Measurements from ENCODE around the gene NCAPD3.
"Not testable (repeated sequence)": the region's sequence is repeated elsewhere in the genome, so short reads cannot be mapped to it uniquely, and the experiment has no call there.

Gene NCAPD3

GRCh38 chr11:134119094-134119493 is 104.7 kb downstream of the NCAPD3 start:
- TF ChIP-seq CTCF (IDR thresholded peaks at IDR 0.05; ENCODE audit: low read depth, low read length) (no peak), MYC (IDR thresholded peaks at IDR 0.05; ENCODE audit: low read depth, low read length) (no peak), POLR2A (IDR thresholded peaks at IDR 0.05; ENCODE audit: extremely low read depth, insufficient read length) (no peak)
- TF ChIP-seq, protein P1, sequence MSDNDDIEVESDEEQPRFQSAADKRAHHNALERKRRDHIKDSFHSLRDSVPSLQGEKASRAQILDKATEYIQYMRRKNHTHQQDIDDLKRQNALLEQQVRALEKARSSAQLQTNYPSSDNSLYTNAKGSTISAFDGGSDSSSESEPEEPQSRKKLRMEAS (IDR thresholded peaks at IDR 0.05; ENCODE audit: low read depth, low read length), result no peak
- no peak overlapping the region for H3K4me3 ChIP-seq (ENCODE audit: low read depth, low read length)
- no peak for DNase-seq (ENCODE audit: low read depth)

- no peak overlapping the region for H3K4me3 ChIP-seq (ENCODE audit: low read depth, low read length)
- no peak for DNase-seq (ENCODE audit: low read depth)
- TF ChIP-seq, protein P1 (IDR thresholded peaks at IDR 0.05; ENCODE audit: low read depth, low read length), result no peak
- TF ChIP-seq CTCF (IDR thresholded peaks at IDR 0.05; ENCODE audit: low read depth, low read length) (no peak), POLR2A (IDR thresholded peaks at IDR 0.05; ENCODE audit: extremely low read depth, insufficient read length) (no peak), MYC (IDR thresholded peaks at IDR 0.05; ENCODE audit: low read depth, low read length) (no peak)
Observed at GRCh38 chr11:134118006-134118405, 105.8 kb downstream of the NCAPD3 start.

DNA sequence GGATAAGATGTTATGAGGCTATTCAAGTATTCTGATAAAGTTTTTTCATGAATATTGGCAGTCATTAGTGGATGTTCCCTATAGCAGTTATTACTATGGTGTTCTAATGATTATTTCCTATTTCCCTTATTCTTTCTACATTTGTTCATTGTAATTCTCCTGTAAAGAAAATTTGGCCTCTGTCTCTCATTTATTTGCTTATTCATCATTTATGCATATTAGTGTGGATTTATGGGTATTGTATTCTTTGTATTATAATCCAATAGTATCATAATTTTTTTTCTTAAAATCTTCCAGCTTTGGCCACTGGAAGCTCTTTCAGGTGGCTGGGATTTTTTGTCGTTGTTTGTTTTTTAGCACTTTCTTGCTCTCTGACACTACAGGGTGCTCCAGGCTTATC is 107.6 kb downstream of the NCAPD3 start:
- H3K4me3 ChIP-seq (ENCODE audit: low read depth, low read length), result no peak overlapping the region
- no peak for DNase-seq (ENCODE audit: low read depth)
- TF ChIP-seq, protein P1 (IDR thresholded peaks at IDR 0.05; ENCODE audit: low read depth, low read length), result no peak
- TF ChIP-seq CTCF (IDR thresholded peaks at IDR 0.05; ENCODE audit: low read depth, low read length) (no peak), MYC (IDR thresholded peaks at IDR 0.05; ENCODE audit: low read depth, low read length) (no peak), POLR2A (IDR thresholded peaks at IDR 0.05; ENCODE audit: extremely low read depth, insufficient read length) (no peak)

GRCh38 chr11:134113787-134114186 is 110.0 kb downstream of the NCAPD3 start:
- not testable (repeated sequence) for H3K4me3 ChIP-seq (ENCODE audit: low read depth, low read length); DNase-seq (ENCODE audit: low read depth)

DNA sequence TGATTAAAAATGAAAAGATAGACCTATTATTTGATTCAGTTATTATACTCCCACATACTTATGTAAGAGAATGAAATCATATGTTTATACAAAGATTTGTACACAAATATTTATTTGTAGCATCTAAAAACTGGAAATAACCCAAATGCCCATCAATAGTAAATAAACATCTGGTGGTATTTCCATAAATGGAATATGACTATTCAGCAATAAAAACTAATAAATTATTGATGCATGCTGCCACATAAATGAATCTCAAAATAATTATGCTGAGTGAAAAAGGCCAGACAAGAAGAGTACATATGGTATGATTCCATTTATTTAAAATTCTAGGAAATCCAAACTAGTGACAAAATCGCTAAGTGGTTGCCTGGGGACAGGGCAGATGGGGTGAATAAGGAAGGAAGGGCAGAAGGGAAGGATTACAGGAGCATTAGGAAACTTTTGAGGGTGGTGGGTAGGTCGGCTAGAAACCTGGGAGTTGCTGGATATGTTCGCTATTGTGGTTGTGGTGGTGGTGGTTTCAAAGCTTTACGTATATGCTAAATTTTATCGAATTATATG is 113.4 kb downstream of the NCAPD3 start:
- TF ChIP-seq MYC (IDR thresholded peaks at IDR 0.05; ENCODE audit: low read depth, low read length) (no peak), POLR2A (IDR thresholded peaks at IDR 0.05; ENCODE audit: extremely low read depth, insufficient read length) (no peak), CTCF (IDR thresholded peaks at IDR 0.05; ENCODE audit: low read depth, low read length) (no peak)
- TF ChIP-seq, protein P1 (IDR thresholded peaks at IDR 0.05; ENCODE audit: low read depth, low read length), result no peak
- H3K4me3 ChIP-seq (ENCODE audit: low read depth, low read length), result no peak overlapping the region
- DNase-seq (ENCODE audit: low read depth), result no peak
